K562 (cell line): ENCODE measurements around the gene ST6GAL1. TPM values are rescaled to one million over a fixed set of nuclear protein-coding genes. Genes with fewer than 3 reads are reported as not detected.

Experiments
- ATAC-seq: fragments of 200-7000 bp; cut with Tn5 transposase; 3 replicates; pipeline ENCODE4 v1.9.1; 2020; ENCODE audit warnings: moderate library complexity
- BruUV-seq: library from RNA; stranded (reverse); fragments of 400-500 nt; replicated peaks from 2 replicates; lab custom pipeline; 2021; lab: Mats Ljungman, UMichigan
- CTCF ChIA-PET: fragments of 300-600 bp; formaldehyde crosslinking; extraction: SDS; loops from one replicate; lab custom pipeline; 2021; ENCODE audit warnings: low intra/inter-chr PET ratio; lab: Yijun Ruan, JAX
- POLR2A ChIA-PET: fragments of 300-600, 350-650 bp; sonication (Branson Sonifier 250); formaldehyde crosslinking; extraction: SDS; loops from one replicate; lab custom pipeline; 2021; ENCODE audit warnings: antibody characterized with exemption, inconsistent platforms; lab: Yijun Ruan, JAX
- DNase-seq, 4 experiments: peaks; one replicate each; pipeline versions ENCODE4 v3.0.0 to v3.0.0-alpha.2; 2011 to 2018; ENCODE audit warnings: low spot score in 3 of 4, mixed read lengths in 3 of 4; ENCODE audit errors: extremely low read depth in 1 of 4
- FAIRE-seq: peaks from 2 replicates; lab custom pipeline; 2011; peaks lifted over from hg19 to GRCh38; lab: Jason Lieb, UNC
- H2AFZ ChIP-seq: 2 replicates; pipeline ENCODE4 v1.6.0; 2011; ENCODE audit warnings: low read depth, low read length, control low read depth, inconsistent platforms
- H3K27ac ChIP-seq: fragments of 200-600 bp; 3 replicates; pipeline ENCODE4 v1.8.0; 2011; ENCODE audit warnings: low read depth, mild to moderate bottlenecking, control low read depth, inconsistent platforms, low read length, moderate library complexity, mixed read lengths; ENCODE audit errors: extremely low read depth
- H3K27me3 ChIP-seq, 2 experiments: fragments of 300-600 bp in 1 of 2; 2 replicates in 1 of 2; 3 replicates in 1 of 2; pipeline versions ENCODE4 v1.6.0 to v1.8.0; 2011; ENCODE audit warnings: inconsistent platforms in 2 of 2, low read length in 2 of 2, mild to moderate bottlenecking in 1 of 2, mixed read lengths in 1 of 2, moderate library complexity in 1 of 2; ENCODE audit not compliant: control insufficient read depth in 2 of 2, insufficient read depth in 2 of 2
- H3K36me3 ChIP-seq: fragments of 300-600 bp; 3 replicates; pipeline ENCODE4 v1.8.0; 2011; ENCODE audit warnings: mild to moderate bottlenecking, low read length, inconsistent platforms; ENCODE audit not compliant: control insufficient read depth, insufficient read depth
- H3K4me1 ChIP-seq, 2 experiments: fragments of 200-600 bp in 1 of 2; replicated peaks in 1 of 2; 2 replicates in 1 of 2; 3 replicates in 1 of 2; pipeline versions ENCODE4 v1.5.1 to v1.8.0; 2011; ENCODE audit warnings: inconsistent platforms in 2 of 2, low read length in 2 of 2, mild to moderate bottlenecking in 1 of 2, mixed read lengths in 1 of 2, moderate library complexity in 1 of 2; ENCODE audit not compliant: control insufficient read depth in 2 of 2, insufficient read depth in 2 of 2
- H3K4me2 ChIP-seq: 2 replicates; pipeline ENCODE4 v1.6.1; 2011; ENCODE audit warnings: low read length, control low read depth, inconsistent platforms, mixed read lengths; ENCODE audit not compliant: insufficient read depth
- H3K4me3 ChIP-seq: fragments of 200-600 bp; sonication (generic), shearing (Covaris generic); 2 replicates; pipeline ENCODE4 v1.5.1; 2016; ENCODE audit warnings: control low read depth, inconsistent platforms
- H3K79me2 ChIP-seq: fragments of 200-600 bp; 3 replicates; pipeline ENCODE4 v1.8.0; 2011; ENCODE audit warnings: low read length, inconsistent platforms; ENCODE audit not compliant: control insufficient read depth, insufficient read depth
- H3K9ac ChIP-seq, 2 experiments: 2 replicates each; pipeline versions ENCODE4 v1.6.0 to v1.6.1; 2011; ENCODE audit warnings: low read depth in 2 of 2, low read length in 2 of 2, control low read depth in 1 of 2, inconsistent platforms in 1 of 2, mild to moderate bottlenecking in 1 of 2, mixed read lengths in 1 of 2; ENCODE audit not compliant: insufficient read depth in 1 of 2
- H3K9me1 ChIP-seq: one replicate; pipeline ENCODE4 v1.6.0; 2011; ENCODE audit warnings: inconsistent platforms, mild to moderate bottlenecking, low read length, moderate library complexity; ENCODE audit not compliant: control insufficient read depth, insufficient read depth
- H3K9me3 ChIP-seq: replicated peaks from 2 replicates; pipeline ENCODE4 v1.5.1; 2011; ENCODE audit warnings: low read depth, low read length, inconsistent platforms; ENCODE audit not compliant: control insufficient read depth, insufficient read depth
- H4K20me1 ChIP-seq: replicated peaks from 2 replicates; pipeline ENCODE4 v1.6.1; 2011; ENCODE audit warnings: low read length, inconsistent platforms, mixed read lengths; ENCODE audit not compliant: control insufficient read depth, insufficient read depth
- AFF1 ChIP-seq, 2 experiments: fragments of 450-650 bp; IDR thresholded peaks; 2 replicates each; pipeline ENCODE4 v1.6.1; 2018; ENCODE audit warnings: mild to moderate bottlenecking in 2 of 2, low read depth in 1 of 2; ENCODE audit not compliant: partially characterized antibody in 2 of 2
- FOXK2 ChIP-seq, 2 experiments: fragments of 450-650 bp; IDR thresholded peaks in 1 of 2; conservative IDR thresholded peaks in 1 of 2; 2 replicates each; pipeline ENCODE4 v1.6.1; 2016; ENCODE audit warnings: low read depth in 2 of 2, mild to moderate bottlenecking in 1 of 2
- KDM2B ChIP-seq: fragments of 250-450 bp; sonication (Bioruptor Pico); IDR thresholded peaks from 2 replicates; pipeline ENCODE4 v1.8.0; 2021; ENCODE audit warnings: mild to moderate bottlenecking, moderate library complexity
- MAFF ChIP-seq: IDR thresholded peaks from 2 replicates; pipeline ENCODE4 v1.6.1; 2012; ENCODE audit warnings: low read length, improper control_type of control experiment
- MNT ChIP-seq, 2 experiments: fragments of 450-650 bp; conservative IDR thresholded peaks; 2 replicates each; pipeline ENCODE4 v1.6.1; 2017; ENCODE audit warnings: mild to moderate bottlenecking in 2 of 2, moderate library complexity in 2 of 2
- RREB1 ChIP-seq: fragments of 250-450 bp; sonication (Bioruptor Pico); IDR thresholded peaks from 2 replicates; pipeline ENCODE4 v1.4.0; 2020
- TAL1 ChIP-seq: fragments of 450-650 bp; IDR thresholded peaks from 2 replicates; pipeline ENCODE4 v1.6.1; 2016; ENCODE audit warnings: mild to moderate bottlenecking
- ZNF140 ChIP-seq: fragments of 250-450 bp; sonication (Bioruptor Pico); IDR thresholded peaks from 2 replicates; pipeline ENCODE4 v1.8.0; 2021; ENCODE audit warnings: moderate library complexity, mild to moderate bottlenecking, inconsistent platforms
- ZNF507 ChIP-seq: conservative IDR thresholded peaks from 2 replicates; pipeline ENCODE4 v1.6.1; 2017; ENCODE audit warnings: missing genetic modification characterization, missing compliant biosample characterization
- ZSCAN32 ChIP-seq: fragments of 450-650 bp; formaldehyde crosslinking; IDR thresholded peaks from 2 replicates; pipeline ENCODE4 v1.4.0; 2020; ENCODE audit warnings: mild to moderate bottlenecking, moderate library complexity
- WGBS: fragments of 100-300 bp; shearing (Covaris generic); methylation state at CpG from one replicate; pipeline ENCODE4 v1.1.6; 2016; ENCODE audit warnings: low coverage, mixed read lengths; ENCODE audit not compliant: insufficient coverage; ENCODE audit errors: missing lambda C conversion rate; 5-methylcytosine and 5-hydroxymethylcytosine counted together
- in situ Hi-C: fragments of 300-500 bp; cut with MboI; formaldehyde crosslinking; loops from 4 replicates; pipeline ENCODE4 v1.15.0; 2018; ENCODE audit warnings: inconsistent platforms, mixed read lengths
- intact Hi-C: fragments of 100-400 bp; cut with micrococcal nuclease; formaldehyde crosslinking; loops from 2 replicates; pipeline ENCODE4 v1.14.2; 2022
- polyA plus RNA-seq, 8 experiments: library from polyadenylated mRNA; depleted of rRNA in 4 of 8; stranded (reverse) in 5 of 8; unstranded in 3 of 8; fragments of >200 nt; fragmentation: Nextera tagmentation in 2 of 8; fragmentation: Illumina TruSeq in 1 of 8; extraction: Ambion mirVana in 2 of 8; extraction: Trizol in 1 of 8; gene quantifications; 2 replicates each; pipeline versions ENCODE4 v1.2.1 to v1.2.3, GENCODE V29; 2011 to 2014; ENCODE audit warnings: inconsistent platforms in 1 of 8, missing spikeins in 1 of 8
- total RNA-seq, 7 experiments: library from RNA; depleted of rRNA in 6 of 7; stranded (reverse); fragments of >200 nt in 6 of 7; fragmentation: Illumina TruSeq in 2 of 7; extraction: Trizol in 2 of 7; gene quantifications; 2 replicates each; pipeline versions ENCODE4 v1.2.1 to v1.2.3, GENCODE V29; 2011 to 2021; ENCODE audit warnings: low replicate concordance in 1 of 7

ST6GAL1 gene
- total and polyA plus RNA-seq, 9 of the 15 experiments (the other 6 are each of a cell fraction or from before 2014, with no cell fraction given) = 31.9 to 145 (median 71.0) TPM

- POLR2A ChIA-PET = interaction anchor here (0.9 kb wide), 1 partner anchor 10 kb away, joined by 3 read pairs; no protein-coding TSS in a partner anchor
- in situ Hi-C loops (no loop called here), intact Hi-C loops (no loop called here)
- CTCF ChIA-PET = no interaction called here
- Histone ChIP-seq H3K4me2 (no peak overlapping the region), H4K20me1 (peaks cover 4% of the 10 kb centered on the region), H3K79me2 (peaks cover 63% of the 10 kb centered on the region), H3K27ac (peak overlapping the region; percentile 1; the same call in 1 of the 3 replicates), H3K9me3 (no peaks in the 10 kb centered on the region), H3K4me3 (no peak overlapping the region), H3K4me1 (peaks cover 16 to 21% of the 10 kb centered on the region in 2 experiments), H3K36me3 (peaks cover 36% of the 10 kb centered on the region; the same call in 2 of the 3 replicates), H2AFZ (no peak overlapping the region), H3K9ac (no peak overlapping the region; a peak in 1 of 4 replicates), H3K27me3 (no peaks in the 10 kb centered on the region), H3K9me1 (no peaks in the 10 kb centered on the region)
- DNase-seq (no peak), ATAC-seq (no peak), FAIRE-seq (no peak)
- BruUV-seq = no TSS peak
- WGBS = 82% methylated on average over 3 of the region's 3 CpGs
- TF ChIP-seq ZSCAN32 (no peak), AFF1 (IDR thresholded peaks at IDR 0.05; ENCODE audit: low read depth in 1 of 2, partially characterized antibody in 2 of 2) (no peak), MAFF (no peak), ZNF507 (tag) (no peak), ZNF140 (CRISPR knock-in tag) (no peak), KDM2B (no peak), TAL1 (no peak), FOXK2 (conservative IDR thresholded peaks at IDR 0.05 in 1 of 2, IDR thresholded peaks at IDR 0.05 in 1 of 2; ENCODE audit: low read depth in 2 of 2) (no peak), RREB1 (no peak), MNT (conservative IDR thresholded peaks at IDR 0.05) (no peak)
Observed at GRCh38 chr3:186959029-186959624, 28.8 kb downstream of the ST6GAL1 start.
